A549 (cell line): ENCODE data around the gene VSNL1.

Source experiments
- CTCF ChIP-seq: fragments of >200 bp; sonication (Bioruptor Twin); formaldehyde crosslinking; IDR thresholded peaks from 3 replicates; pipeline ENCODE4 v1.5.1; 2016
- EP300 ChIP-seq, 2 experiments: fragments of >200 bp; sonication (Bioruptor Twin); formaldehyde crosslinking; IDR thresholded peaks; 2 replicates in 1 of 2; 3 replicates in 1 of 2; pipeline ENCODE4 v1.6.1; 2016 to 2017
- POLR2A ChIP-seq: IDR thresholded peaks from 2 replicates; pipeline ENCODE4 v1.6.1; 2012; ENCODE audit warnings: mild to moderate bottlenecking, low read length
- REST ChIP-seq: fragments of 200-600 bp; sonication (generic); IDR thresholded peaks from 2 replicates; pipeline ENCODE4 v1.6.1; 2016; ENCODE audit warnings: antibody characterized with exemption, mild to moderate bottlenecking, moderate library complexity
- RFX5 ChIP-seq: fragments of 450-650 bp; IDR thresholded peaks from 2 replicates; pipeline ENCODE4 v1.7.1; 2014; ENCODE audit warnings: antibody characterized with exemption, mild to moderate bottlenecking, moderate library complexity

- no peak for TF ChIP-seq CTCF
- no peak for TF ChIP-seq POLR2A
- TF ChIP-seq RFX5 = no peak
- TF ChIP-seq EP300 (IDR thresholded peaks at IDR 0.05) = no peak
- no peak for TF ChIP-seq REST
Observed at GRCh38 chr2:17571681-17572080, 31.2 kb downstream of the VSNL1 start.
